CD14-positive monocyte (primary cell): ENCODE measurements around the gene PARP15. TPM values are rescaled to one million over a fixed set of nuclear protein-coding genes. Genes with fewer than 3 reads are reported as not detected.

Experiments used
- DNase-seq, 3 donors: peaks; one replicate each; pipeline ENCODE4 v3.0.0-alpha.2; 2011 to 2022
- H2AFZ ChIP-seq: 2 replicates; pipeline ENCODE4 v1.6.0; 2012; ENCODE audit warnings: mild to moderate bottlenecking, low read depth, low read length, inconsistent platforms; ENCODE audit not compliant: insufficient read depth, poor library complexity, severe bottlenecking
- H3K27ac ChIP-seq, 2 donors: 1 replicate in 1 of 2; 2 replicates in 1 of 2; pipeline ENCODE4 v1.5.1; 2012 to 2013; ENCODE audit warnings: low read length in 2 of 2, control low read depth in 1 of 2, inconsistent platforms in 1 of 2, low read depth in 1 of 2, mild to moderate bottlenecking in 1 of 2
- H3K27me3 ChIP-seq, 2 donors: one replicate each; pipeline versions ENCODE4 v1.6.0 to v1.6.1; 2011 to 2013; ENCODE audit warnings: low read length in 2 of 2; ENCODE audit not compliant: control insufficient read depth in 2 of 2, insufficient read depth in 2 of 2
- H3K36me3 ChIP-seq, 2 donors: replicated peaks in 1 of 2; 1 replicate in 1 of 2; 2 replicates in 1 of 2; pipeline versions ENCODE4 v1.5.1 to v1.6.1; 2012 to 2013; ENCODE audit warnings: low read length in 2 of 2, control low read depth in 1 of 2, inconsistent platforms in 1 of 2, mild to moderate bottlenecking in 1 of 2; ENCODE audit not compliant: insufficient read depth in 2 of 2, control insufficient read depth in 1 of 2
- H3K4me1 ChIP-seq, 2 donors: 1 replicate in 1 of 2; 2 replicates in 1 of 2; pipeline versions ENCODE4 v1.5.1 to v1.6.1; 2012 to 2013; ENCODE audit warnings: low read length in 2 of 2, control low read depth in 1 of 2, inconsistent platforms in 1 of 2, mild to moderate bottlenecking in 1 of 2, moderate library complexity in 1 of 2; ENCODE audit not compliant: insufficient read depth in 2 of 2, control insufficient read depth in 1 of 2
- H3K4me2 ChIP-seq: replicated peaks from 2 replicates; pipeline ENCODE3; 2012; ENCODE audit warnings: low read length, moderate library complexity, mild to moderate bottlenecking; ENCODE audit not compliant: poor library complexity, severe bottlenecking; ENCODE audit errors: extremely low read depth
- H3K4me3 ChIP-seq, 3 experiments: fragments of 200-600 bp in 1 of 3; sonication (generic) in 1 of 3; replicated peaks in 1 of 3; 1 replicate in 2 of 3; 2 replicates in 1 of 3; pipeline ENCODE4 v1.5.1; 2011 to 2013; ENCODE audit warnings: low read length in 3 of 3, mild to moderate bottlenecking in 3 of 3, control low read depth in 2 of 3, low read depth in 2 of 3, inconsistent platforms in 1 of 3, moderate library complexity in 1 of 3
- H3K79me2 ChIP-seq: 2 replicates; pipeline ENCODE4 v1.6.0; 2012; ENCODE audit warnings: mild to moderate bottlenecking, control low read depth, inconsistent platforms, low read length, moderate library complexity; ENCODE audit not compliant: insufficient read depth
- H3K9ac ChIP-seq: 2 replicates; pipeline ENCODE4 v1.6.0; 2017; ENCODE audit warnings: low read length, mild to moderate bottlenecking; ENCODE audit not compliant: insufficient read depth, poor library complexity, severe bottlenecking
- H3K9me3 ChIP-seq, 2 donors: replicated peaks in 1 of 2; 1 replicate in 1 of 2; 2 replicates in 1 of 2; pipeline versions ENCODE4 v1.5.1 to v1.6.1; 2012 to 2013; ENCODE audit warnings: low read length in 2 of 2, control low read depth in 1 of 2; ENCODE audit not compliant: control insufficient read depth in 1 of 2, insufficient read depth in 1 of 2
- H4K20me1 ChIP-seq: 2 replicates; pipeline ENCODE4 v1.6.0; 2012; ENCODE audit warnings: mild to moderate bottlenecking, low read length, control low read depth, moderate library complexity; ENCODE audit not compliant: insufficient read depth
- H3K27ac Mint-ChIP-seq, 7 donors: one replicate each; pipeline ENCODE4 v1.8.0; 2020; ENCODE audit warnings: mild to moderate bottlenecking in 7 of 7, mixed read lengths in 7 of 7, moderate library complexity in 6 of 7, inconsistent platforms in 2 of 7
- H3K27me3 Mint-ChIP-seq, 3 donors: one replicate each; pipeline ENCODE4 v1.8.0; 2021 to 2022; ENCODE audit warnings: low read depth in 3 of 3, mild to moderate bottlenecking in 3 of 3, mixed read lengths in 3 of 3, moderate library complexity in 3 of 3, inconsistent platforms in 1 of 3
- H3K36me3 Mint-ChIP-seq, 2 donors: one replicate each; pipeline ENCODE4 v1.8.0; 2020; ENCODE audit warnings: mixed read lengths in 2 of 2, inconsistent platforms in 1 of 2, mild to moderate bottlenecking in 1 of 2
- H3K4me1 Mint-ChIP-seq: one replicate; pipeline ENCODE4 v1.8.0; 2020; ENCODE audit warnings: mild to moderate bottlenecking, mixed read lengths
- H3K4me3 Mint-ChIP-seq, 2 donors: one replicate each; pipeline ENCODE4 v1.8.0; 2020; ENCODE audit warnings: mild to moderate bottlenecking in 2 of 2, mixed read lengths in 2 of 2, moderate library complexity in 1 of 2
- H3K9me3 Mint-ChIP-seq, 7 donors: one replicate each; pipeline ENCODE4 v1.8.0; 2020 to 2022; ENCODE audit warnings: mixed read lengths in 7 of 7, mild to moderate bottlenecking in 6 of 7, moderate library complexity in 6 of 7, inconsistent platforms in 2 of 7
- WGBS: methylation state at CpG from one replicate; pipeline ENCODE4 v1.1.5; 2013; ENCODE audit warnings: missing lambda C conversion rate; ENCODE audit not compliant: insufficient coverage; 5-methylcytosine and 5-hydroxymethylcytosine counted together
- intact Hi-C, 2 donors: fragments of 100-400 bp; cut with micrococcal nuclease; formaldehyde crosslinking; loops; one replicate each; pipeline versions ENCODE4 v1.15.0 to v1.15.1; 2023
- polyA plus RNA-seq, 3 donors: library from polyadenylated mRNA; depleted of rRNA in 1 of 3; unstranded in 2 of 3; stranded (reverse) in 1 of 3; fragments of 300-500 nt in 2 of 3; fragments of >200 nt in 1 of 3; fragmentation: Illumina TruSeq in 2 of 3; gene quantifications; 1 replicate in 2 of 3; 2 replicates in 1 of 3; pipeline ENCODE4 v1.2.3, GENCODE V29; 2012 to 2021
- TF ChIP-seq, protein P1 (sequence below): fragments of 200-600 bp; IDR thresholded peaks from one replicate; pipeline ENCODE4 v1.8.0; 2022; ENCODE audit warnings: antibody characterized with exemption, mild to moderate bottlenecking

Gene PARP15
- polyA plus RNA-seq, 3 donors = 0.23 to 4.4 (median 0.28) TPM

DNA sequence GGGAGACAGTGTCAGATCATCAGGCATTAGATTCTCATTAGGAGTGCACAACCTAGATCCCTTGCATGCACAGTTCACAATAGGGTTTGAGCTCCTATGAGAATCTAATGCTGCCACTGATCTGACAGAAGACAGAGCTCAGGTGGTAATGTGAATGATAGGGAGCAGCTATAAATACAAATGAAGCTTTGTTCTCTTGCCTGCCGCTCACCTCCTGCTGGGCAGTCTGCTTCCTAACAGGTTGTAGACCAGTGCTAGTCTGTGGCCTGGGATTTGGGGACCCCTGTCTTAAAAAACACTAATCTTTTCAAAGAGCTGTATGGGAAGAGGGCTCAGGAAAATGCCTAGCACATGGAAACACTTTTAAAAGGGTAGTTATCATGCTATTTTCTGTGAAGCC, 52.3 kb downstream of the PARP15 start:
- Histone ChIP-seq H2AFZ (no peak overlapping the region), H3K79me2 (no peaks in the 10 kb centered on the region), H4K20me1 (no peaks in the 10 kb centered on the region), H3K27me3 (no peaks in the 10 kb centered on the region), H3K9me3 (no peaks in the 10 kb centered on the region), H3K27ac (no peak overlapping the region), H3K4me1 (no peaks in the 10 kb centered on the region), H3K9ac (no peak overlapping the region), H3K36me3 (no peaks in the 10 kb centered on the region), H3K4me2 (no peak overlapping the region), H3K4me3 (no peak overlapping the region)
- intact Hi-C loops = no loop called here
- TF ChIP-seq, protein P1, sequence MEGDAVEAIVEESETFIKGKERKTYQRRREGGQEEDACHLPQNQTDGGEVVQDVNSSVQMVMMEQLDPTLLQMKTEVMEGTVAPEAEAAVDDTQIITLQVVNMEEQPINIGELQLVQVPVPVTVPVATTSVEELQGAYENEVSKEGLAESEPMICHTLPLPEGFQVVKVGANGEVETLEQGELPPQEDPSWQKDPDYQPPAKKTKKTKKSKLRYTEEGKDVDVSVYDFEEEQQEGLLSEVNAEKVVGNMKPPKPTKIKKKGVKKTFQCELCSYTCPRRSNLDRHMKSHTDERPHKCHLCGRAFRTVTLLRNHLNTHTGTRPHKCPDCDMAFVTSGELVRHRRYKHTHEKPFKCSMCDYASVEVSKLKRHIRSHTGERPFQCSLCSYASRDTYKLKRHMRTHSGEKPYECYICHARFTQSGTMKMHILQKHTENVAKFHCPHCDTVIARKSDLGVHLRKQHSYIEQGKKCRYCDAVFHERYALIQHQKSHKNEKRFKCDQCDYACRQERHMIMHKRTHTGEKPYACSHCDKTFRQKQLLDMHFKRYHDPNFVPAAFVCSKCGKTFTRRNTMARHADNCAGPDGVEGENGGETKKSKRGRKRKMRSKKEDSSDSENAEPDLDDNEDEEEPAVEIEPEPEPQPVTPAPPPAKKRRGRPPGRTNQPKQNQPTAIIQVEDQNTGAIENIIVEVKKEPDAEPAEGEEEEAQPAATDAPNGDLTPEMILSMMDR = no peak
- no CpG with 5 or more reads among the region's 1 CpG for WGBS
- H3K36me3 Mint-ChIP-seq = no peaks in the 10 kb centered on the region
- H3K27me3 Mint-ChIP-seq = no peaks in the 10 kb centered on the region
- peaks cover 8% of the 10 kb centered on the region for H3K4me1 Mint-ChIP-seq
- no peak overlapping the region for H3K27ac Mint-ChIP-seq
- no peak overlapping the region for H3K4me3 Mint-ChIP-seq
- DNase-seq = no peak
- no peaks in the 10 kb centered on the region for H3K9me3 Mint-ChIP-seq

DNA sequence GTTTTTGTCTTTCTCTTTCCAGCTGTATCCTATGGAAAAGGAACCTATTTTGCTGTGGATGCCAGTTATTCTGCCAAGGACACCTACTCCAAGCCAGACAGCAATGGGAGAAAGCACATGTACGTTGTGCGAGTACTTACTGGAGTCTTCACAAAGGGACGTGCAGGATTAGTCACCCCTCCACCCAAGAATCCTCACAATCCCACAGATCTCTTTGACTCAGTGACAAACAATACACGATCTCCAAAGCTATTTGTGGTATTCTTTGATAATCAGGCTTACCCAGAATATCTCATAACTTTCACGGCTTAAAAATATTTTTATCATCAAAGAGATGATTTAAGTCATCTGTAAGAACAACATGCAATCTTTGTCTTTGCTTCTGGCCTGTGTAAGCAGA, 58.3 kb downstream of the PARP15 start:
- DNase-seq = no peak
- Histone ChIP-seq H3K4me3 (no peak overlapping the region), H2AFZ (no peak overlapping the region), H3K36me3 (no peaks in the 10 kb centered on the region), H3K79me2 (no peaks in the 10 kb centered on the region), H3K27ac (no peak overlapping the region), H3K9ac (no peak overlapping the region), H4K20me1 (no peaks in the 10 kb centered on the region), H3K27me3 (no peaks in the 10 kb centered on the region), H3K4me2 (no peak overlapping the region), H3K9me3 (no peaks in the 10 kb centered on the region), H3K4me1 (no peaks in the 10 kb centered on the region)
- TF ChIP-seq, protein P1 = no peak
- Mint-ChIP-seq H3K4me3 (no peak overlapping the region), H3K9me3 (no peaks in the 10 kb centered on the region), H3K27me3 (no peaks in the 10 kb centered on the region), H3K4me1 (peaks cover 3% of the 10 kb centered on the region), H3K27ac (no peak overlapping the region), H3K36me3 (no peaks in the 10 kb centered on the region)
- intact Hi-C loops = no loop called here
- WGBS = 93% methylated on average over 3 of the region's 5 CpGs
